Lower lobe of right lung (tissue), 2 donors: ENCODE results near the gene LIN37. TPM values are rescaled to one million over a fixed set of nuclear protein-coding genes. Genes with fewer than 3 reads are reported as not detected.
A peak's percentile ranks its signal among the peaks of the same experiment; 100 is the strongest.

Experiments
- ATAC-seq, 2 donors: fragments of 200-7000 bp; cut with Tn5 transposase; one replicate each; pipeline ENCODE4 v1.9.1; 2020 to 2022; ENCODE audit warnings: mild to moderate bottlenecking in 2 of 2, moderate library complexity in 2 of 2
- DNase-seq: peaks from one replicate; pipeline ENCODE4 v3.0.0-alpha.2; 2020
- H3K27ac ChIP-seq: fragments of 200-600 bp; one replicate; pipeline ENCODE4 v1.8.0; 2022
- H3K27me3 ChIP-seq: fragments of 200-600 bp; one replicate; pipeline ENCODE4 v1.8.0; 2022; ENCODE audit warnings: low read depth
- H3K36me3 ChIP-seq: fragments of 200-600 bp; one replicate; pipeline ENCODE4 v1.8.0; 2022; ENCODE audit warnings: mild to moderate bottlenecking
- H3K4me1 ChIP-seq: fragments of 200-600 bp; one replicate; pipeline ENCODE4 v1.8.0; 2022
- H3K4me3 ChIP-seq: fragments of 200-600 bp; one replicate; pipeline ENCODE4 v1.8.0; 2022; ENCODE audit warnings: mild to moderate bottlenecking
- H3K9me3 ChIP-seq: fragments of 200-600 bp; one replicate; pipeline ENCODE4 v1.8.0; 2022
- CTCF ChIP-seq: fragments of 200-600 bp; IDR thresholded peaks from one replicate; pipeline ENCODE4 v1.8.0; 2022; ENCODE audit warnings: antibody characterized with exemption, mild to moderate bottlenecking
- intact Hi-C: fragments of 100-400 bp; cut with DNase I; formaldehyde crosslinking; loops from one replicate; pipeline ENCODE4 v1.11.0; 2022
- long read RNA-seq: library from polyadenylated mRNA; unstranded; transcript quantifications from one replicate; pipeline ENCODE4 v2.0.0, GENCODE V29; 2021
- total RNA-seq: library from RNA; stranded (reverse); fragmentation: NEBNext Ultra II Directional; extraction: Animal tissue kit (Norgen Biotek cat#: 25700); gene quantifications from one replicate; pipeline ENCODE4 v1.2.1, GENCODE V29; 2021
- donor health status: DM: no; HTN: yes; CAD: no; lungs with severe emphysema.

LIN37 gene
- 7.2 TPM for total RNA-seq
- long read RNA-seq, partial matches to known transcripts: 2 of 3 reads
- long read RNA-seq, other reads (novel, unspliced or antisense): 1 of 3 reads

GRCh38 chr19:35748106-35749020, at the start of gene LIN37:
Gene LIN37 (plus strand): TSS chr19:35748576. CDS start chr19:35748725, 149 bp downstream.
- H3K4me3 ChIP-seq: peak within 1 kb of the TSS; percentile 89
- no peaks in the 10 kb centered on the region for H3K27me3 ChIP-seq
- H3K4me1 ChIP-seq: peaks cover 36% of the 10 kb centered on the region
- intact Hi-C loops: no loop called here
- H3K27ac ChIP-seq: peak within 1 kb of the TSS; percentile 79
- TF ChIP-seq CTCF: no peak
- ATAC-seq (peak; percentile 89 to 93), DNase-seq (peak; percentile 99)
- H3K36me3 ChIP-seq: peaks cover 25% of the 10 kb centered on the region
- H3K9me3 ChIP-seq: no peaks in the 10 kb centered on the region

GRCh38 chr19:35702223-35703012, 46.0 kb upstream of the LIN37 start:
- DNase-seq (peak; percentile 98), ATAC-seq (peak; percentile 99 to 100)
- intact Hi-C loops: no loop called here
- Histone ChIP-seq H3K27ac (peak overlapping the region; percentile 67), H3K4me3 (peak overlapping the region; percentile 78), H3K36me3 (no peaks in the 10 kb centered on the region), H3K4me1 (peaks cover 12% of the 10 kb centered on the region), H3K9me3 (no peaks in the 10 kb centered on the region), H3K27me3 (no peaks in the 10 kb centered on the region)
- TF ChIP-seq CTCF: no peak

- Histone ChIP-seq H3K9me3 (no peaks in the 10 kb centered on the region), H3K36me3 (no peaks in the 10 kb centered on the region), H3K27me3 (no peaks in the 10 kb centered on the region), H3K27ac (no peak overlapping the region), H3K4me1 (peaks cover 12% of the 10 kb centered on the region), H3K4me3 (peak overlapping the region; percentile 78)
- DNase-seq (no peak), ATAC-seq (no peak)
- TF ChIP-seq CTCF: no peak
- intact Hi-C loops: no loop called here
Measured at GRCh38 chr19:35703343-35703742, 45.0 kb upstream of the LIN37 start.

GRCh38 chr19:35704218-35704617, 44.2 kb upstream of the LIN37 start, which contains the start of gene ZBTB32:
Gene ZBTB32 (plus strand): TSS chr19:35704558. CDS start chr19:35714627, 10,069 bp downstream.
- H3K4me1 ChIP-seq: peaks cover 12% of the 10 kb centered on the region
- TF ChIP-seq CTCF: no peak
- DNase-seq (no peak), ATAC-seq (peak in 1 of 2 donors; percentile 9)
- H3K27me3 ChIP-seq: no peaks in the 10 kb centered on the region
- no peak within 1 kb of the TSS for H3K27ac ChIP-seq
- H3K4me3 ChIP-seq: no peak within 1 kb of the TSS
- H3K36me3 ChIP-seq: no peaks in the 10 kb centered on the region
- intact Hi-C loops: no loop called here
- no peaks in the 10 kb centered on the region for H3K9me3 ChIP-seq

- H3K9me3 ChIP-seq: no peaks in the 10 kb centered on the region
- no peak for ATAC-seq
- TF ChIP-seq CTCF: no peak
- H3K27ac ChIP-seq: no peak overlapping the region
- H3K4me1 ChIP-seq: no peaks in the 10 kb centered on the region
- intact Hi-C loops: no loop called here
- no peak overlapping the region for H3K4me3 ChIP-seq
- no peak for DNase-seq
- no peaks in the 10 kb centered on the region for H3K36me3 ChIP-seq
- H3K27me3 ChIP-seq: no peaks in the 10 kb centered on the region
Measured at GRCh38 chr19:35708391-35708790, 40.0 kb upstream of the LIN37 start.
